Type B pancreatic cell (in vitro differentiated cells): ENCODE data around the gene DDX1. TPM values are rescaled to one million over a fixed set of nuclear protein-coding genes. Genes with fewer than 3 reads are reported as not detected.
A peak's percentile ranks its signal among the peaks of the same experiment; 100 is the strongest.

ENCODE experiments used
- DNase-seq: peaks from one replicate; pipeline ENCODE4 v3.0.0; 2021; ENCODE audit warnings: mixed read lengths; ENCODE audit not compliant: unreplicated experiment; ENCODE audit errors: extremely low spot score
- H3K27ac Mint-ChIP-seq: 2 replicates; pipeline ENCODE4 v1.8.0; 2021; ENCODE audit warnings: mild to moderate bottlenecking, mixed read lengths
- H3K27me3 Mint-ChIP-seq: 2 replicates; pipeline ENCODE4 v1.8.0; 2021; ENCODE audit warnings: mixed read lengths
- H3K36me3 Mint-ChIP-seq: 2 replicates; pipeline ENCODE4 v1.8.0; 2021; ENCODE audit warnings: mixed read lengths
- H3K4me1 Mint-ChIP-seq: one replicate; pipeline ENCODE4 v1.8.0; 2021; ENCODE audit warnings: mixed read lengths; ENCODE audit not compliant: unreplicated experiment
- H3K4me3 Mint-ChIP-seq: 2 replicates; pipeline ENCODE4 v1.8.0; 2021; ENCODE audit warnings: mild to moderate bottlenecking, mixed read lengths
- H3K9me3 Mint-ChIP-seq: 2 replicates; pipeline ENCODE4 v1.8.0; 2021; ENCODE audit warnings: mixed read lengths
- CTCF ChIP-seq: fragments of 200-600 bp; sonication (generic); conservative IDR thresholded peaks from 2 replicates; pipeline ENCODE4 v1.5.0; 2021; ENCODE audit warnings: antibody characterized with exemption, mild to moderate bottlenecking
- total RNA-seq: library from RNA; stranded (reverse); gene quantifications from 2 replicates; pipeline ENCODE4 v1.2.1, GENCODE V29; 2021; ENCODE audit warnings: low replicate concordance

The DDX1 gene
- total RNA-seq, 1 donor from 2014 or later = 111 TPM

GRCh38 chr2:15563227-15564100 is 28.2 kb upstream of the DDX1 start:
- no peak for DNase-seq
- Mint-ChIP-seq H3K27me3 (no peaks in the 10 kb centered on the region), H3K36me3 (no peaks in the 10 kb centered on the region), H3K4me3 (peak overlapping the region; percentile 48), H3K9me3 (no peaks in the 10 kb centered on the region), H3K27ac (no peak overlapping the region), H3K4me1 (peaks cover 35% of the 10 kb centered on the region)
- TF ChIP-seq CTCF = no peak

GRCh38 chr2:15565392-15565791 is 26.3 kb upstream of the DDX1 start:
- Mint-ChIP-seq H3K27ac (no peak overlapping the region), H3K4me3 (no peak overlapping the region), H3K4me1 (peaks cover 27% of the 10 kb centered on the region), H3K36me3 (no peaks in the 10 kb centered on the region), H3K9me3 (no peaks in the 10 kb centered on the region), H3K27me3 (no peaks in the 10 kb centered on the region)
- no peak for TF ChIP-seq CTCF
- DNase-seq = no peak

GRCh38 chr2:15565994-15566671 is 25.5 kb upstream of the DDX1 start:
- Mint-ChIP-seq H3K9me3 (no peaks in the 10 kb centered on the region), H3K27ac (no peak overlapping the region), H3K36me3 (no peaks in the 10 kb centered on the region), H3K4me3 (no peak overlapping the region), H3K4me1 (peaks cover 26% of the 10 kb centered on the region), H3K27me3 (no peaks in the 10 kb centered on the region)
- TF ChIP-seq CTCF = no peak
- DNase-seq = no peak

- Mint-ChIP-seq H3K36me3 (no peaks in the 10 kb centered on the region), H3K4me3 (no peak overlapping the region), H3K9me3 (no peaks in the 10 kb centered on the region), H3K4me1 (peaks cover 18% of the 10 kb centered on the region), H3K27ac (no peak overlapping the region), H3K27me3 (no peaks in the 10 kb centered on the region)
- no peak for TF ChIP-seq CTCF
- DNase-seq = no peak
Observed at GRCh38 chr2:15566912-15567311, 24.8 kb upstream of the DDX1 start.

- H3K27me3 Mint-ChIP-seq = no peaks in the 10 kb centered on the region
- no peaks in the 10 kb centered on the region for H3K36me3 Mint-ChIP-seq
- no peak for DNase-seq
- H3K4me1 Mint-ChIP-seq = peaks cover 9% of the 10 kb centered on the region
- H3K9me3 Mint-ChIP-seq = no peaks in the 10 kb centered on the region
- H3K4me3 Mint-ChIP-seq = no peak overlapping the region
- no peak overlapping the region for H3K27ac Mint-ChIP-seq
- no peak for TF ChIP-seq CTCF
Observed at GRCh38 chr2:15568874-15569273, 22.8 kb upstream of the DDX1 start.
